Embryonic facial prominence (tissue), 1 donor: ENCODE data around the gene IGLL1.
"Not testable (repeated sequence)": the region's sequence is repeated elsewhere in the genome, so short reads cannot be mapped to it uniquely, and the experiment has no call there.

Experiments
- DNase-seq: peaks from one replicate; pipeline ENCODE4 v3.0.0-alpha.2; 2016; ENCODE audit errors: extremely low spot score

Gene IGLL1

GRCh38 chr22:23541849-23542281 lies 38.2 kb downstream of the IGLL1 start:
- DNase-seq, result not testable (repeated sequence)

- DNase-seq, result not testable (repeated sequence)
Observed at GRCh38 chr22:23540837-23541236, 39.3 kb downstream of the IGLL1 start.

DNA sequence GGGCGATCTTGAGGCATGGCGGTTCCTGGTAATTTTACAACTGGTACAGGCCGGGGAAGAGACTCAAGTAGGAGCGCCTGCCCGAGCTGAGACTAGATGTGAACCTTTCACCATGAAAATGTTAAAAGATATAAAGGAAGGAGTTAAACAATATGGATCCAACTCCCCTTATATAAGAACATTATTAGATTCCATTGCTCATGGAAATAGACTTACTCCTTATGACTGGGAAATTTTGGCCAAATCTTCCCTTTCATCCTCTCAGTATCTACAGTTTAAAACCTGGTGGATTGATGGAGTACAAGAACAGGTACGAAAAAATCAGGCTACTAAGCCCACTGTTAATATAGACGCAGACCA lies 40.3 kb downstream of the IGLL1 start:
- not testable (repeated sequence) for DNase-seq

DNA sequence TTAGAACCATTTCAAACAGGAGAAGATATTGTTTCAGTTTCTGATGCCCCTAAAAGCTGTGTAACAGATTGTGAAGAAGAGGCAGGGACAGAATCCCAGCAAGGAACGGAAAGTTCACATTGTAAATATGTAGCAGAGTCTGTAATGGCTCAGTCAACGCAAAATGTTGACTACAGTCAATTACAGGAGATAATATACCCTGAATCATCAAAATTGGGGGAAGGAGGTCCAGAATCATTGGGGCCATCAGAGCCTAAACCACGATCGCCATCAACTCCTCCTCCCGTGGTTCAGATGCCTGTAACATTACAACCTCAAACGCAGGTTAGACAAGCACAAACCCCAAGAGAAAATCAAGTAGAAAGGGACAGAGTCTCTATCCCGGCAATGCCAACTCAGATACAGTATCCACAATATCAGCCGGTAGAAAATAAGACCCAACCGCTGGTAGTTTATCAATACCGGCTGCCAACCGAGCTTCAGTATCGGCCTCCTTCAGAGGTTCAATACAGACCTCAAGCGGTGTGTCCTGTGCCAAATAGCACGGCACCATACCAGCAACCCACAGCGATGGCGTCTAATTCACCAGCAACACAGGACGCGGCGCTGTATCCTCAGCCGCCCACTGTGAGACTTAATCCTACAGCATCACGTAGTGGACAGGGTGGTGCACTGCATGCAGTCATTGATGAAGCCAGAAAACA lies 40.8 kb downstream of the IGLL1 start:
- DNase-seq, result peak; percentile 55

- DNase-seq, result not testable (repeated sequence)
Observed at GRCh38 chr22:23538696-23539030, 41.4 kb downstream of the IGLL1 start.

- not testable (repeated sequence) for DNase-seq
Observed at GRCh38 chr22:23537830-23538695, 42.0 kb downstream of the IGLL1 start.

- DNase-seq, result no peak
Observed at GRCh38 chr22:23537416-23537815, 42.7 kb downstream of the IGLL1 start.

DNA sequence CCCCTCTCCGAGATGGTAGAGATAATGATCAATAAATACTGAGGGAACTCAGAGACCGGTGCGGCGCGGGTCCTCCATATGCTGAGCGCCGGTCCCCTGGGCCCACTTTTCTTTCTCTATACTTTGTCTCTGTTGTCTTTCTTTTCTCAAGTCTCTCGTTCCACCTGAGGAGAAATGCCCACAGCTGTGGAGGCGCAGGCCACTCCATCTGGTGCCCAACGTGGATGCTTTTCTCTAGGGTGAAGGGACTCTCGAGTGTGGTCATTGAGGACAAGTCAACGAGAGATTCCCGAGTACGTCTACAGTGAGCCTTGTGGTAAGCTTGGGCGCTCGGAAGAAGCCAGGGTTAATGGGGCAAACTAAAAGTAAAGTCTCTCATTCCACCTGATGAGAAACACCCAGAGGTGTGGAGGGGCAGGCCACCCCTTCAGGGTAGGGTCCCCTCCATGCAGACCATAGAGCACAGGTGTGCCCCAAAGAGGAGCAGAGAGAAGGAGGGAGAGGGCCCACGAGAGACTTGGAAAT lies 43.2 kb downstream of the IGLL1 start:
- DNase-seq, result no peak

DNA sequence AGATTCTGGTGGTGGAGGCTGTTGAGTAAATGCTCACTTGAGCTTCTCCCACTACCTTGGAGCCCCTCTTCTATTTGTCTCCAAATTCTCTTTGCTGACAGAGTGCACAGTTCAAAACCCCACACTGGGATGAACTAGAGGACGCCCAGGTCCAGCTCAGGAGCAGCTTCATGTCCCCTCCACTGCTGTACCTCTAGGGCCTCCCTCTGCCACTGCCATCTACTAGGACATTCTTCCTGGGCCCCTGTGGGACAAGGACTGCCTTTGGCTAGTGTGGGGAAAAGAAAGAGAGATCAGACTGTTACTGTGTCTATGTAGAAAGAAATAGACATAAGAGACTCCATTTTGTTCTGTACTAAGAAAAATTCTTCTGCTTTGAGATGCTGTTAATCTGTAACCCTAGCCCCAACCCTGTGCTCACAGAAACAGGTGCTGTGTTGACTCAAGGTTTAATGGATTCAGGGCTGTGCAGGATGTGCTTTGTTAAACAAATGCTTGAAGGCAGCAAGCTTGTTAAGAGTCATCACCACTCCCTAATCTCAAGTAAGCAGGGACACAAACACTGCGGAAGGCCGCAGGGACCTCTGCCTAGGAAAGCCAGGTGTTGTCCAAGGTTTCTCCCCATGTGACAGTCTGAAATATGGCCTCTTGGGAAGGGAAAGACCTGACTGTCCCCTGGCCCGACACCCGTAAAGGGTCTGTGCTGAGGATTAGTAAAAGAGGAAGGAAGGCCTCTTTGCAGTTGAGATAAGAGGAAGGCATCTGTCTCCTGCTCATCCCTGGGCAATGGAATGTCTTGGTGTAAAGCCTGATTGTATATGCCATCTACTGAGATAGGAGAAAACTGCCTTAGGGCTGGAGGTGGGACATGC lies 44.1 kb downstream of the IGLL1 start:
- DNase-seq, result not testable (repeated sequence)

- no peak for DNase-seq
Observed at GRCh38 chr22:23534851-23535717, 45.0 kb downstream of the IGLL1 start.

DNA sequence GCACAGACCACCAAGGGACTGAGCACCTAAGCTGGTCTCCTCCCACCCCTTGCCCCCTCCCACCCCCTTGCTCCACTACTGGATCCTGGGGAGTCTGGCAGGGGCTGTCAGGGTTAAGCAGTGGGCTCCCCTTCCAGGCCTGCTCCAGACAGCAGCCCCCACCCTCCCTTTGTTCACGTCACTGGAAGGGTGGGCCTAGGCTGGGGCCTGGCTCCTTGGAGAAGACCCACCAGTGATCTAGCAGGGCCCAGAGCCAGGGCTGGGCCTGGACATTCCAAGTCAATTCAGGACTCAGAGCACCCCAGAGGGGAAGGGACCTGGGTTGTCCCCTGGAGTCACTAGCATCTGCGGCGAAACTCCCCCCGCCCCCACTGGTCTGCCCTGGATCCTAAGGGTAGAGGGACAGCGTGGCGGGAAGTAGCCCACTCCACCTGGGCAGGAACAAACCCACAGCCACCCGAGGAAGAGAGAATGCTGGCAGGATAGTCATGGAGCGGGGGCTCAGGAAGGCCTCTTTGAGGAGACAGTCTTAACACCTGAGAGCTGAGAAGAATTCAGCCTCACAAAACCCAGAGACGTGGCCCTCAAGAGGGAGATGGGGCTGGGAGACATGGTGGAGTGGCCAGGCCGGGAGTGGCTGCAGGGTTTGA lies 45.8 kb downstream of the IGLL1 start:
- no peak for DNase-seq

GRCh38 chr22:23533771-23534191 lies 46.3 kb downstream of the IGLL1 start:
- no peak for DNase-seq

DNA sequence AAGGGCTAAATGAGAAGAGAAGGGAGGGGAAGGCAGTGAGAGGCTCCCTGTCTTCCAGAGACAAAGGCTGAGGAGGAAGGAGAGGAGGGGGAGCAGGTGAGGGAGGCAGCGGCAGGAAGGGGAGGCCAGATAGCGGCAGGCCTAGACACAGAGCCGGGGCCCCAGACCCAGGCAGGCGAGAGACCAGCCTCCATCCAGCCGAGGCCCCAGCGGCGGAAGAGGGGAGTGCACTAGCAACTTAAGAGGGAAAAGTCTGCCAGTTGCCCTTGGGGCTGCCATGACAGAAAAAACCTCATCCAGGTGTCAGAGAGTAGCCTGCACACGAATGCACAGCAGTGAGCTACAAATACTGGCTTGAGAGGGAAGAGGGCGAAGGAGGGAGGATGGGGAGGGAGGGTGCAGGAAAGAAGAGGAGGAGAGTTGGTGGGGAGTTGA lies 46.7 kb downstream of the IGLL1 start:
- DNase-seq, result peak; percentile 25

- DNase-seq, result no peak
Observed at GRCh38 chr22:23532731-23533130, 47.4 kb downstream of the IGLL1 start.

GRCh38 chr22:23531966-23532705 lies 48.0 kb downstream of the IGLL1 start:
- DNase-seq, result no peak

- no peak for DNase-seq
Observed at GRCh38 chr22:23531283-23531956, 48.7 kb downstream of the IGLL1 start.

DNA sequence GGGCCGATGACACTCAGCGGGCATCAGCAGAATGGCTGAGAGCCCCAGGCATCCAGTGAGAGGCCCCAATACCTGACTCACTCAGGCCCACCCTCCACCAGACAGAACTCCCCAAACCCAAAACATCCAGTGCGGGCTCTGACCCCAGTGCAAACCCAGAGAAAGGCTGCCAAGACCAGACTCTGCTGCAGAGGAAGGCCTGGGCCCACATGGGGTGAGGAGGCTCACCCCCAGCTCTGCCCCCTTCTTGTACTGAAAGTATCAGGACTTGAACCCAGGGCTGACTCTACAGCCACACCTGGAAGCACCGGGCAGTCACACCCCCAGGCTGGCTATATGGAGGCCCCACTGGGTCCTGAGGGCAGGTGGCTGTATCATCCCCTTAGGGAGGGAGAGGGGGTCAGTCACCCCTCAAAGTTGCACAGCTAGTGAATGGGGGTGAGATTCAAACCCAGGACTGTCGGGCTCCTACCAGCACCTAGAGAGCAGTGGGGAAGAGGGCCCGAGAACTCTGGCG lies 49.3 kb downstream of the IGLL1 start:
- DNase-seq, result no peak

DNA sequence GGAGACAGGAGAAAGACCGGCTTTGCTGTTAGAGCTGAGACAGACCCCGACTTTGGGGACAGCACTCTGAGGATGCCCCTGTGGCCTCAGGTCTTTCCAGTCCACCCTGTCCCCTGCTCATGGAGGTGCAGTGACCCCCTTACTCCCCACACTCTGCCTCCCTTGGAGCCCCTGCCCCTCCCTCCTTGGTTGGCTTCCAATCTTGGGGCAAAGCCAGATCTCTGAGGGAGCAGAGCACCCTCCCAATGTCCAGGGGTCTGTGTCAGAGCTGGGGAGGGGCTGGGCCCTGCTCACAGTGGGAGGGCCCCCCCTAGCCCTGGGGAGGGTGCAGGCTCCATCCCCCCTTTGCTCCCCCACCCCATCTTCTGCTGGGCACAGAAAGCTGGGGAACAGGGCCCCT lies 50.0 kb downstream of the IGLL1 start:
- no peak for DNase-seq
